GM19468 (cell line): ENCODE data around the gene CRAT.

Experiments used
- ATAC-seq: cut with Tn5 transposase; IDR thresholded peaks from one replicate; pipeline ENCODE4 v1.9.1; 2021; ENCODE audit warnings: mild to moderate bottlenecking, moderate library complexity, moderate number of reproducible peaks; ENCODE audit not compliant: unreplicated experiment; ENCODE audit errors: extremely low read depth

The CRAT gene

DNA sequence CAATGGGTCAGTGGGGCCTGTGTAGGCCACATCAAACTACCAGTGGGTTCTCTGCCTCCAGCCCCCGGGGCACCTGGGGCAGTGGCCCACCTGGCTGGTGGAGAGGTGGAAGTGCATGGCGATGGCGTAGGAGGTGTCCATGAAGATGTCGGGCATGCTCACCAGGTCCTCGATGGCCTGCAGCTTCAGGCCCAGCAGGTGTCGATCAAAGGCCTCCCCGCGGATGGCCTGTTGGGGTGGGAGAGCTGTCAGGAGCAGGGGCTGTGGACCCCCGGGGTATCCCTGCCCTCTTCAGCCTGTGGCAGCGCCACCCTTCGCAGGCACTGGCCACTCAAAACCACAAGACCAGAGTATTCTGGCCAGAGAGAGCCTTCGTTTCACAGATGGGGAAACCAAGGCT lies 14.7 kb downstream of the CRAT start:
- ATAC-seq: no peak

DNA sequence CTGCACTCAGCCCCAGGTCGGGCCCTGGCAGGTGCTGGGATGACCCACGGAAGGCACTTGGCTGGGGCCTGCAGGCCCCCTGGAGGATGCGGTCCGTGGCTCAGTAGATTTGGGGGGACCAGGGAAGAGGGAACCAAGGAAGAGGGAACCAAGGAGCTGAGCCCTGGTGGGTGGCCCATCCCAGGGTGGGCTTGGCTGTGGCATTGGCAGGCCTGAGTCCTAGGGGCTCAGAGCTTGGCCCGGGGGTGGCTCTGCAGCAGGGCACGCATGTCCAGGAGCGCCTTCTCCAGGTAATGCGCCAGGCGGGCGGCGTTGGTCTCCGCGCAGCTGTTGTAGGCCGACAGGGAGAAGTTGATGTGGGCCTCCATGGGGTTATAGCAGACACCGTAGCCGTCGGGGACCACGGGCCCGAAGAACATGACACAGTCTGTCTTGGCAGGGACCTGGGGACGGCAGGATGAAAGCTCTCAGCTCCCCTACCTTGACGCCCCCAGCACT lies 15.4 kb downstream of the CRAT start:
- ATAC-seq: no peak

DNA sequence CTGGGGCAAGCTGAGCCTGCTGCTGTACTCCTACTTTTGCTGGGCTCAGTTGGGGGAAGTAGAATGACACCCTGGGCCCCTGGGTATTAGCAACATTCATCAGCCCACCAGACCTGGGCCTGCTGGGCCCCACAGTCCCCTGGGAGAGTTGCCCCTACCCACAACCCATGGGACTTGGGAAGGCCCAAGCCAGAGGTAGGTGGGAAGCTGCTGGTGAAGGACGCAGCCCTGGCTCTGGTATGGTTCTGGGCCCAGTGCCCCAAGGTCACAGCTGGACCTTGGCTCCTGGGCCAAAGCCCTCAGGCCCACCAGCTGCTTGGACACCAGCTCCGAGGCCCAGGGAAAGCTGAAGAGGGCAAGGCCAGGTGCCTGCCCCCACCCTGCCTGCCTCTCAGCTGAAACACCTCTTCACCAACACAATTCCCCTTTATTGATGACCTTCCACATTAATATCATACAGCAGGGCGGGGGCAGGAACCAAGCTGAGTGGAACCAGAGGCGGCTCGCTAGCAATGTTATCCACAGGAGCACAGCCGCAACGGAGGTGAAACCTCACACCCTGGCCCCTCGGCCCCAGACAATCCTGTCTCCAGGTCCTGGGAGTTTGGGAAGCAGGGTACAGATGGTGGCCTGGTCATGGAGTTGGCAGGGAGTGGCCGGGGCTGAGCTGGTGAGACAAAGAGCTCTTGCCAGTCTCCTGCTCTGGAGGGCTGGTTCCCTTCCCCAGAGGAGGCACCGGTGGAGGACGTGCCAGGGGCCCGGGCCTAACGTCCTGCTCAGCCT lies 16.0 kb downstream of the CRAT start:
- no peak for ATAC-seq

DNA sequence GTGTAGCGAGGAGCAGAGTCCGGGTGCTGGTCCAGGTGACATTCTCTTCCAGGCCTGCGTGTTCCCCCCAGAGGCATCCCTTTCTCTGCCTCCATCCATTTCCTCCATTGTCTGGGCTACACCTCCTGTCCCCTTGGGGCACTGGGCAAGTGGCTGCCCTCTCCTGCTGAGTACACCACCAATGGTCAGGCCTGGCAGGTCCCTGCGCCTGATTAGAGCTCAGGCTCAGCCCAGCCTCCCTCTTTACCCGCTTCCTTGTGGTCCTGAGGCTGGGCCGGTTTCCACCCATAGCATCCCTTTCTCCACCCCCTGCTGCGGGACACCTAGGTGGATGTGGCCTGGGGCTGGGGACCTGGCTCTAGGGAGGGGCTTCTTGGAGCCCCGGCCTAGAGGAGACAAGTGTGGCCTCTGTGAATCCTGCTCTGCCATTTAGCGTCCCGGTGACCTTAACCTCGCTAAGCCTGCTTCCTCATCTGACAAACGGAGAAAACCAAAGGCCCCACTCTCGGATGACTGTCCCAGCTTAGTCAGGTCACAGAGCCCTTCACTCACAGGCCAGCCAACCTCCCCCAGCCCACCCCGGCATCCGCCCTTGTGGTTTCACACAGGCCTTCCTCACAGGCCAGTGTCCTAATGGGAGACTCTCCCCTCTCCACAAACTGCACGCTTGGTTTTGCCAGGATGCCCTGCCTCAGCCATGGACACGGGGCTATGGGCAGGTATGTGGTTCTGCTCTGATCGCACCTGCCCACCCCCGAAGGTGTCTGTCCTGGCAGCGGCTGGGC lies 16.8 kb downstream of the CRAT start:
- no peak for ATAC-seq

DNA sequence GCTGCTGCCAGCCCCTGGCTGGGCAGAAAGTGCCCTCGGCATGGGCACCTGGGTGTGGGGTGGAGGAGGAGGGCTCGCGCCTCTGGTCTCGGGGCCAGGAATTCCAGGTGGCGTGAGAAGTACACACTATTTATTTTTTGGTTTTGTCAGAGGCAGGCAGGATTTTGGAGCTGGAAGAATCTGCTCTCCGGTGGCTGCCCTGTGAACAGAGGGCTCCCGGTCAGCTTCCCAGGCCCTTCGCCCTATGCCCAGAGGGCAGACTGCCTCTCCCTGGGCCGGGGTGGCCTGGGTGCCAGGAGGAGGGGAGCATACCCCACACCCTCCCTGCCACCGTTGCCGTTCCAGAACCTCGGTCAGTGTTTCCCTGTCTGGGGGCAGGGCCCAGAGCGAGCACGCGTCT lies 21.3 kb downstream of the CRAT start:
- ATAC-seq: no peak

DNA sequence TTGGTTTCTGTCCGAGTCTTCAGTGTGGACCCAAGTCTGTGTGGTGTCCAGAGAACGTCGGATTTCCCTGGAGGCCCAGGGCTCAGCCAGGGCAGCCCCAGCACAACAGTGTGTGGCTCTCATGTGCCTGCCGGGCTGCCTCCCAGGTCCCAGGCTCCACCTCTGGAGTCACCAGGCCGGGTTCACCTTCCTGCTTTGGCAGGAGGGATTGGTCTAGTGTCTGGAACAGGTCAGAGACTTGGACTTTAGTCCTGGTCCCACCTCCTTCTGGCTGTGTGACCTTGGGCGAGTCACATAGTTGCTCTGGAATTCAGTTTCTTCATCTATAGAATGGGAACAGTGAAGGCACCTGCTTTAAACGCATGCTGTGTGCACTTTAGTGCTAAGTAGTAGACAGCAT lies 26.5 kb downstream of the CRAT start:
- no peak for ATAC-seq

DNA sequence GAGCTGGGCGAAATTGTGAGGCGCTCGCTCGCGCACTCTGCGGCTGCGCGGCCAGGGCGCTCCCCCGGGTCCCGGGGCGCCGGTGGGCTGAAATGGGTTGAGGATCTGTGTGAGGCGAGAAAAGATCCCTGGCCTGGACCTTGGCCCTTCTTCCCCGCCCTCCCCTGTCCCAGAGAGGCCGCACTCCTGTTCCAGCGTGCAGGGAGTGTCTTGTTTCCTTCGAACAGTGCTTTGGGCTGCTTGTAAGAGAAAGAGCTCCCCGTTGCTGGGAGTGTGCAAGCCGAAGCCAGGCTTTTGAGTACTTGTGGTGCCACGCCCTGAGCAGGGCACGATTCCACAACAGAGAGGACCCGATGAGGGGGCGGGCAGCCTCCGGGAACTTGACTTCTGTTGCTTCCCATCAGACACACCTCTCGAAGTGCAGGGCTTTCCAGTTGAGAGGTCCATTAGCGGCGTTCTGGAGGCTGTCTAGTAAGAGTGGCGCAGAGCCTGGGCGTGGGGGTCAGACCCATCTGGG lies 29.1 kb downstream of the CRAT start:
- no peak for ATAC-seq

DNA sequence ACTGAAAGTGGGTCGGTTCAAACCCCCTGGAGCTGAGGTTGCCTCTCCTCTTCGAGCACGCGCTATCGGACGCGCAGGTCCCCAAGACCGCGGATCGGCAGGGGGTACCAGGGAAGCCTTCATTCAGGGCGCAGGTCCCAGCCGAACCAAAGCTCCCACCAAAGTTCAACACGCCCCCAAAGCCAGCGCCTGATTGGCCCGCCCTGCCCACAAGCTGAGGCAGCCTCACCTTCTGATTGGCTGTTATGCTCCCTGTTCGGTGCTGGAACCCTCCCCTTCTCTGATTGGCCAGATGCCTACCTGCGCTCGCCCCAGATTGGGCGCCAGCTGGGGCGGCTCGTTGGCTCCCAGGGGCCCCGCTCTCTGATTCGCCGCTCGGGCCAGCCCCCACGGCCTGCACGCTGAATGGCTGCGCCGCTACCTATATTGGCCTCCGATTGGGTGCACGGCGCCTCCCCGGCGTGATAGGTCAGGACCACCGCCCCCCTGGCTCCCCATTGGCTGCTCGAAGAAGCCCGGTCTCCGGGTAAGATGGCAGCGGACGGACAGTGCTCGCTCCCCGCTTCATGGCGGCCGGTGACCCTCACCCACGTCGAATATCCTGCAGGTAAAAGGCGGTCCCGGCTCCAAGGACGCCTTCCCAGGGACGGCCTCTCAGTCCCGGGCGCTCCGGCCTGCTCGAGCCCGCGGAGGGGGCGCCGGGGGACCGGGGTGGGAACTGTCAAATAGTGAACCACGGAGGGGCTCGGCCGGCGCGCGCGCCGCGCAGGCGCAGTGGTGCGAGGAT lies 29.8 kb downstream of the CRAT start, which contains the start of gene DOLPP1:
DOLPP1 (plus strand) TSS at position 511 of the 787 bp plus-strand sequence; CDS start at position 532, 21 bp downstream.
- peak; percentile 95 for ATAC-seq

DNA sequence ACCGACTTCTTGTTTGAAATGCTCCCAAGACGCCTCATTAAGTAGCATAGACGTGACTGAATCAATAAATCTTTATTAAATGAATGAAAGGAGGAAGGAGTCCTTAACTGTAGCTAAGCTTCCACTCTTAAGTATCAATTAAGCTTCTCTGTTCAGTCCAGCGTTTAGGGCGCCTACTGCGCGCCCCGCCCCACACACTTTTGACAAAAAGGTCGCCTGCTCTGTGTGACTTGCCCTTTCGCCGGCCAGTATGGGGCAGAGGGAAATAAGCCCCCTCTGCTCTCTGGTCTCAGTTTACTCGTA lies 30.3 kb downstream of the CRAT start:
- ATAC-seq: no peak

DNA sequence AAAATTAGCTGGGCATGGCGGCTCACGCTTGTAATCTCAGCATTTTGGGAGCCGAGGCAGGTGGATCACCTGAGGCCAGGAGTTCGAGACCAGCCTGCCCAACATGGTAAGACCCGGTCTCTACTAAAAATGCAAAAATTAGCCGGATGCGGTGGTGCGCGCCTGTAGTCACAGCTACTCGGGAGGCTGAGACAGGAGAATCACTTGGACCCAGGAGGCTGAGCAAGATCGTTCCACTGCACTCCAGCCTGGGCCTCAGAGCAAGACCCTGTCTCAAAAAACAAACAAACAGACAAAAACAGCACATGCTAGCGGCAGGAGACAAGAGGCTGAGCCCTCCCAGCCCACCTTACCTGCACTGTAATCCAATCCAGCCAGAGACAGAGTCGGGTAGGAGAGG lies 30.8 kb downstream of the CRAT start:
- ATAC-seq: no peak

DNA sequence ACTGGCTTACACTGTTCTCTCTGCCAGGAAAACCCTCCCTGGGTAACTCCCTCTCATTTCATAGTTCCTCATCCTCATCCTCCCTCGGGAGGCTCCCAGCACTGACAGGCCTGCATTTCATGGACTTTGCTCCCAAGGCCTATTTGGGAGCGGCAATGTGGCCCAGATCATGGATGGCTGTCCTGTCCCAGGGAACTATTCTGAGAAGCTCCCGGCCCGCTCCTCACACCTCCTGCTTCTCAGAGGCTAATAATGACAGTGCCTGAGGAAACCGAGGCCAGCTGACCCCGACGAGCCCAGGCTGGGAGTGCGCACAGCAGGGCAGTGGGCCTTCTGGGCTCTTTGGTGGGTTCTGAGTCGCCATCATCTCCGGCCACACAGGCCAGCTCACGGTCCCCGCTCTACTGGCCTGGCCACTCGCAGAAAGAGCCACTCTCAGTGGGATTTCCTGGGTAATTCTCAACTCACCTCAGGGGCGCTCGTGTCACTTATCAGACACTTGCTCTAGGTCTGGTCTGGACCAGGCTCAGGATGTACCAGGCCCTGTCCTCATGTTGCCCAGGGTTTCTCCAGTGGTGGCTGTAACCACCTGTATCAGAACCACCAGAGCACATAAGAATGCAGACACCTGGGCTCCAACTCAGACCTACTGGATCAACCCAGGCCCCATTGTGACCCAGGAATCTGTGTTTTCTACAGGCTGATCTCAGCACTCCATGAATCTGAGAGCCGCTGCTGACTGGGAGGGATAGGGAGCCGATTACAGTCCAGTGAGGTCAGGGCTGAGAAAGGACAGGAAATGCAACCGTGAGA lies 31.7 kb downstream of the CRAT start:
- no peak for ATAC-seq

DNA sequence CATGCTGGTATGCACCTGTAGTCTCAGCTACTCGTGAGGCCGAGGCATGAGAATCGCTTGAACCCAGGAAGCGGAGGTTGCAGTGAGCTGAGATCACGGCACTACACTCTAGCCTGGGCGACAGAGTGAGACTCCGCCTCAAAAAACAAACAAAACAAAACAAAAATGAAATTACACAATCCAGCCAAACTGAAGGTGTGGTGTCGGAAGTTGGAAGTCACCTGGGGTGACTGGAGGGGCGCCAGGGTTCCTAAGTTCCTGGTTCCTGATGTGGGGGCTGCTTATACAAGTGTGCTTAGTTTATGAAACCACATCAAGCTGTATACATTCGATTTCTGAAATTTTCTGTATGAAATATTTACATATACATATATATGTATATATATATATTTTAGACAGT lies 33.4 kb downstream of the CRAT start:
- ATAC-seq: no peak

DNA sequence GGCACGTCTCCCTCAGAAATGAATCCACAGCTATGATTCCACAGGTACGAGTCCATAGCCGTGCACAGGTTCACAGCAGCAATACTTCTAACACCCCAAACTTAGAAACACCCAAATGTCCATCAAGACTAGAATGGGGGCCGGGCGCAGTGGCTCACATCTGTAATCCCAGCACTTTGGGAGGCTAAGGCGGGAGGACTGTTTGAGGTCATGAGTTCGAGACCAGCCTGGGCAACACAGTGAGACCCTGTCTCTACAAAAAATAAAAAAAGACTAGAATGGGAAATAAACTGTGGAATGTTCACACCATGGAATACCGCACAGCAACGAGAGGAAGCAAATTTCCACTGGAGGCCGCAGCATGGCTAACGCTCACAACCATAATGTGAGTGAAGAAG lies 34.0 kb downstream of the CRAT start:
- no peak for ATAC-seq

DNA sequence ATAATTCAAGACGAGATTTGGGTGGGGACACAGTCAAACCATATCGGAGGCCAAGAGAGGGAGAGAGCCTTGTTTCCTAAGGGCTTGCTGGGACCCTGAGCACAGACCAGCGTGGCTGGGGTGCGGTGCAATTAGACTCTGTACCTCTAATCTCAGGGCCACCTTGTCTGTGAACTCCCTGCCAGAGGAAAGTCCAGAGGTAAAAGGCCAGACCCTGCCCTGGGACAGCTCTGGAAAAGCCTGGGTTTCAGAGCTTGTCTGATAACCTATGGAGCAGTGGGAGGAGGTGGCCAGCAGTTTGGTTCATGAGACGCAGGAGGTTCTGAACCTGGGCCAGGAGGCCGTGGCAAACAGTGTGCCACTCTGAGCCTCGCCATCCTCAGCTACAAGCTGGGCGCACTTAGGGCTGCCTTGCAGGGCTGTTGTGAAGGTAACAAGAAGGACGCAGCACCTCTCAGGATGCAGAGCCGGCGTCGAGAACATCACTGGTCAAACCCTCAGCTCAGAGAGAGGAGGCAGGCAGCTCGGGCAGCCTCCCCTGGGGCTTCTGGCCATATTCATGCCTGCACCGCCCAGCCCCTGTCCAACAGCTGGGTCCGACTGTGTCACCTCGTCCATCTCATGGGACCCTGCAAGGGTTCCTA lies 34.5 kb downstream of the CRAT start:
- ATAC-seq: no peak

DNA sequence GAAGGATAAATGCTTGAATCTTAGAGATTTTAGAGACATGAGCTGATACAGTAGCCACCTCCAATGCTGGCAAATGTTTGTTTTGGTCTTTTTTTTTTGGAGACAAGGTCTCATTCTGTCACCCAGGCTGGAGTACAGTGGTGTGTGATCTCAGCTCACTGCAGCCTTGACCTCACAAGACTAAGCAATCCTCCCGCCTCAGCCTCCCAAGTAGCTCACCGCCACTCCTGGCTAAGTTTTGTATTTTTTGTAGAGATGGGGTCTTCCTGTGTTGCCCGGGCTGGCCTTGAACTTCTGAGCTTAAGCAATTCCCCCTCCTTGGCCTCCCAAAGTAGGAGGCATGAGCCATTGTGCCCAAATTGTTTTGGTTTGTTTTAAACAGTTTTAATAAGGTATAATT lies 36.5 kb downstream of the CRAT start:
- ATAC-seq: no peak

DNA sequence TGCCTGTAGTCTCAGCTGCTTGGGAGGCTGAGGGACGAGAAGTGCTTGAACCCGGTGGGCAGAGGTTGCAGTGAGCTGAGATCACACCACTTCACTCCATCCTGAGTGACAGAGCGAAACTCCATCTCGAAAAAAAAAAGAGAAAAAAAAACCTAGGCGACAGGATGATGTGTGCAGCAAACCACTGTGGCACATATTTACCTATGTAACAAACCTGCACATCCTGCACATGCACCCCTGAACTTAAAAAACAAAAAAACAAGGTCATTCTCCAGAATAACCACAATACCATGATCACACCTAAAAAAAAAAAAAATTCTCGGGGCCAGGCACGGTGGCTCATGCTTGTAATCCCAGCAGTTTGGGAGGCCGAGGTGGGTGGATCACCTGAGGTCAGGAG lies 37.2 kb downstream of the CRAT start:
- no peak for ATAC-seq

DNA sequence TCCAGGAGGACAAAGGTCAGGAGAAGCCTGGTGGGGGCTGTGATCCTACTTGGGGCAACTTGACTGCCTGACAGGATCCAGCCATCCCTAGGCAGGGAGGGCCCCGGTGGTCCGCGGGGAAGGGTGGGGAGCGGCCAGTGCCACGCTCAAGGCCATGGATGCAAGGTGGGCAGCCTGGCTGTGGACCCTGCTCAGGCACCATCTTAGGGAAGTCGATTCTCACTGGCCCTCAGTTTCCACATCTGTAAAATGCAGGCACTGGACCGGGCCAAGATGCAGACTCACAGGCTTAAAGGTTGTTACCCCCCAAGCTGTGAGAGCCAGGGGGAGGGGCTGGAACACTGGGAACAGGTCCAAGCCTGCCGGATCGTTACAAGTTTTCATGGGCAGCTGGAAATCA lies 38.4 kb downstream of the CRAT start:
- no peak for ATAC-seq

DNA sequence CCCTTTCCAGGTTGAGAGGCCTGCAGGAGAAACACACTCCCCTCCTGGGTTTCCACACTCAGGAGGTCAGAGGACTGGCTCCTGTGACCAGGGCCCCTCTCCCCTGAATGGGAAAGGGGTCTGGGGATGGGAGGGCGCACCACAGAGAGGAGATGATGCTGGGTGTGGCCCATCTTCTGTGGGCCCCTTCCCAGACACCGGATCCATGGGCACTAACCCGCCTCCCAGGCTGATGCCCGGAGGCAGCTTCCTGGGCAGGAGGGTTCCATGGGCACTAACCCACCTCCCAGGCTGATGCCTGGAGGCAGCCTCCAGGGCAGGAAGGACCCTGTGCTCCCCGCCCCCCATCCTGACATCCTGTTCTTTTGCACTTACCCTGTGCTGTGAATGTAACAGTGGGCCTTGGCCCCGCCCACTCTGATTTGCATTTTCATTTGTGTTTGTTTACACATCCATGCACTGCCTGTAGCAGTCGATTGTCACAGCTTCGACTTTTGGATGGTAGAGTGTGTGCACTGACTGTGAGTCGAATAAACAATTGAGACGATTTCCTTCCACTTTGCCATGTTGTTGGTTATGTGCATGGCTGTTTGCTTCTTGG lies 39.0 kb downstream of the CRAT start:
- ATAC-seq: no peak
